ENCODE data around the gene CPXM2. TPM values are rescaled to one million over a fixed set of nuclear protein-coding genes. Genes with fewer than 3 reads are reported as not detected.

The CPXM2 gene
- polyA plus RNA-seq, 1 of the 3 experiments (the other 2 are of a cell fraction) = not detected

- 11% methylated on average over 2 of the region's 2 CpGs for WGBS (ENCODE audit: low lambda C conversion rate)
Measured at GRCh38 chr10:123841560-123841959, 50.0 kb downstream of the CPXM2 start.

GRCh38 chr10:123841115-123841514, 50.5 kb downstream of the CPXM2 start:
- Histone ChIP-seq H3K27me3 (ENCODE audit: insufficient read depth) (no peaks in the 10 kb centered on the region), H3F3A (replicated peaks; ENCODE audit: insufficient read depth) (no peaks in the 10 kb centered on the region), H3K9me3 (no peaks in the 10 kb centered on the region), H3K4me2 (no peak overlapping the region), H3K4me1 (ENCODE audit: control insufficient read depth in 1 of 2, insufficient read depth in 2 of 2, low read depth in 1 of 2, low read length in 1 of 2) (no peaks in the 10 kb centered on the region), H2AFZ (ENCODE audit: low read depth) (no peak overlapping the region), H3K79me2 (ENCODE audit: insufficient read depth) (no peaks in the 10 kb centered on the region), H3K36me3 (replicated peaks in 1 of 2; ENCODE audit: control insufficient read depth in 1 of 2, insufficient read depth in 2 of 2, low read length in 1 of 2) (no peaks in the 10 kb centered on the region), H3K9ac (no peak overlapping the region), H3K4me3 (ENCODE audit: low read depth in 2 of 2, low read length in 1 of 2) (no peak overlapping the region), H3K9me2 (no peaks in the 10 kb centered on the region), H3K27ac (ENCODE audit: low read depth in 2 of 2, low read length in 1 of 2) (no peak overlapping the region), H4K20me1 (ENCODE audit: insufficient read depth) (no peaks in the 10 kb centered on the region)
- TF ChIP-seq REST (IDR thresholded peaks at IDR 0.05; ENCODE audit: low read depth, low read length) (no peak), EP300 (IDR thresholded peaks at IDR 0.05; ENCODE audit: borderline replicate concordance in 1 of 2, low read depth in 1 of 2, low read length in 1 of 2) (no peak), MXI1 (IDR thresholded peaks at IDR 0.05; ENCODE audit: low read depth, low read length) (no peak), RFX5 (IDR thresholded peaks at IDR 0.05; ENCODE audit: low read length) (no peak), SIN3A (IDR thresholded peaks at IDR 0.05; ENCODE audit: borderline replicate concordance, low read depth, low read length) (no peak), GATA2 (CRISPR knock-in tag; IDR thresholded peaks at IDR 0.05) (no peak)
- ChIA-PET POLR2A (no interaction called here), CTCF (no interaction called here)
- DNase-seq = no peak
- 62% methylated on average over 9 of the region's 9 CpGs for WGBS (ENCODE audit: low lambda C conversion rate)

More at GRCh38 chr10:123841560-123841959, 50.0 kb downstream of the CPXM2 start:
- H3K36me3 ChIP-seq (replicated peaks in 1 of 2; ENCODE audit: control insufficient read depth in 1 of 2, insufficient read depth in 2 of 2, low read length in 1 of 2) = no peaks in the 10 kb centered on the region
- H2AFZ ChIP-seq (ENCODE audit: low read depth) = no peak overlapping the region
- no peak for DNase-seq
- H3K27ac ChIP-seq (ENCODE audit: low read depth in 2 of 2, low read length in 1 of 2) = no peak overlapping the region
- ChIA-PET POLR2A (no interaction called here), CTCF (no interaction called here)
- no peaks in the 10 kb centered on the region for H4K20me1 ChIP-seq (ENCODE audit: insufficient read depth)
- H3K4me1 ChIP-seq (ENCODE audit: control insufficient read depth in 1 of 2, insufficient read depth in 2 of 2, low read depth in 1 of 2, low read length in 1 of 2) = no peaks in the 10 kb centered on the region
- H3K9me3 ChIP-seq = no peaks in the 10 kb centered on the region
- no peaks in the 10 kb centered on the region for H3K27me3 ChIP-seq (ENCODE audit: insufficient read depth)
- no peak overlapping the region for H3K4me3 ChIP-seq (ENCODE audit: low read depth in 2 of 2, low read length in 1 of 2)
- no peak overlapping the region for H3K4me2 ChIP-seq
- no peak overlapping the region for H3K9ac ChIP-seq
- no peaks in the 10 kb centered on the region for H3F3A ChIP-seq (replicated peaks; ENCODE audit: insufficient read depth)
- H3K9me2 ChIP-seq = no peaks in the 10 kb centered on the region
- H3K79me2 ChIP-seq (ENCODE audit: insufficient read depth) = no peaks in the 10 kb centered on the region
- no peak for TF ChIP-seq JUND (IDR thresholded peaks at IDR 0.05)

GRCh38 chr10:123840714-123841113, 50.9 kb downstream of the CPXM2 start:
- 54% methylated on average over 4 of the region's 4 CpGs for WGBS (ENCODE audit: low lambda C conversion rate)
- TF ChIP-seq ZBTB33 (IDR thresholded peaks at IDR 0.05; ENCODE audit: borderline replicate concordance, low read depth) (no peak), USF1 (IDR thresholded peaks at IDR 0.05; ENCODE audit: borderline replicate concordance, low read depth) (no peak), RFX5 (IDR thresholded peaks at IDR 0.05; ENCODE audit: low read length) (no peak), FOSL2 (IDR thresholded peaks at IDR 0.05; ENCODE audit: borderline replicate concordance, low read depth) (no peak), RCOR1 (IDR thresholded peaks at IDR 0.05; ENCODE audit: low read length) (no peak), FOXM1 (IDR thresholded peaks at IDR 0.05; ENCODE audit: low read depth) (no peak), YY1 (IDR thresholded peaks at IDR 0.05; ENCODE audit: low read depth) (no peak), MXI1 (IDR thresholded peaks at IDR 0.05; ENCODE audit: low read depth, low read length) (no peak), POLR2AphosphoS5 (IDR thresholded peaks at IDR 0.05; ENCODE audit: low read depth, low read length) (no peak), TAF1 (IDR thresholded peaks at IDR 0.05; ENCODE audit: borderline replicate concordance, low read depth, low read length) (no peak), FOXJ3 (CRISPR knock-in tag; IDR thresholded peaks at IDR 0.05) (no peak), CHD2 (IDR thresholded peaks at IDR 0.05; ENCODE audit: low read length, partially characterized antibody) (no peak), RAD21 (IDR thresholded peaks at IDR 0.05; ENCODE audit: low read length) (no peak)

More at GRCh38 chr10:123840714-123841113, 50.9 kb downstream of the CPXM2 start:
- no peak overlapping the region for H3K27ac ChIP-seq (ENCODE audit: low read depth in 2 of 2, low read length in 1 of 2)
- H3K36me3 ChIP-seq (replicated peaks in 1 of 2; ENCODE audit: control insufficient read depth in 1 of 2, insufficient read depth in 2 of 2, low read length in 1 of 2) = no peaks in the 10 kb centered on the region
- no peak overlapping the region for H2AFZ ChIP-seq (ENCODE audit: low read depth)
- no peak for DNase-seq
- H3K27me3 ChIP-seq (ENCODE audit: insufficient read depth) = no peaks in the 10 kb centered on the region
- no peaks in the 10 kb centered on the region for H4K20me1 ChIP-seq (ENCODE audit: insufficient read depth)
- no peaks in the 10 kb centered on the region for H3K4me1 ChIP-seq (ENCODE audit: control insufficient read depth in 1 of 2, insufficient read depth in 2 of 2, low read depth in 1 of 2, low read length in 1 of 2)
- CTCF ChIA-PET = no interaction called here
- POLR2A ChIA-PET = no interaction called here
- H3F3A ChIP-seq (replicated peaks; ENCODE audit: insufficient read depth) = no peaks in the 10 kb centered on the region
- no peak overlapping the region for H3K9ac ChIP-seq
- no peaks in the 10 kb centered on the region for H3K9me3 ChIP-seq
- H3K79me2 ChIP-seq (ENCODE audit: insufficient read depth) = no peaks in the 10 kb centered on the region
- no peak overlapping the region for H3K4me3 ChIP-seq (ENCODE audit: low read depth in 2 of 2, low read length in 1 of 2)
- no peak overlapping the region for H3K4me2 ChIP-seq
- H3K9me2 ChIP-seq = no peaks in the 10 kb centered on the region

Measured in SK-N-SH (cell line).